Epithelial cell of esophagus (primary cell): ENCODE data around the gene HENMT1.
A peak's percentile ranks its signal among the peaks of the same experiment; 100 is the strongest.

ENCODE experiments used
- DNase-seq: peaks from one replicate; pipeline ENCODE4 v3.0.0; 2010; ENCODE audit warnings: low read depth
- H3K4me3 ChIP-seq: 2 replicates; pipeline ENCODE4 v1.5.1; 2011; ENCODE audit warnings: mild to moderate bottlenecking, low read length, control low read depth
- CTCF ChIP-seq: IDR thresholded peaks from 2 replicates; pipeline ENCODE4 v1.5.1; 2011; ENCODE audit warnings: low read depth, mild to moderate bottlenecking, low read length, control low read depth, inconsistent platforms; ENCODE audit not compliant: insufficient read depth; ENCODE audit errors: missing control alignments

Gene HENMT1

GRCh38 chr1:108699375-108700332 lies 38.8 kb upstream of the HENMT1 start:
- DNase-seq = no peak
- H3K4me3 ChIP-seq = no peak overlapping the region
- no peak for TF ChIP-seq CTCF

GRCh38 chr1:108695535-108695934 lies 34.6 kb upstream of the HENMT1 start:
- no peak overlapping the region for H3K4me3 ChIP-seq
- no peak for DNase-seq
- TF ChIP-seq CTCF = no peak

GRCh38 chr1:108692724-108693655 lies 32.1 kb upstream of the HENMT1 start:
- peak; percentile 73 for DNase-seq
- TF ChIP-seq CTCF = peak; percentile 38
- peak overlapping the region; percentile 96 for H3K4me3 ChIP-seq

- peak within 1 kb of the TSS; percentile 96 for H3K4me3 ChIP-seq
- peak; percentile 94 for DNase-seq
- no peak for TF ChIP-seq CTCF
Observed at GRCh38 chr1:108691942-108692723, 31.2 kb upstream of the HENMT1 start, which contains the start of gene PRPF38B. Gene PRPF38B (plus strand): TSS chr1:108692310. CDS start chr1:108692592, 282 bp downstream.

GRCh38 chr1:108691128-108691941 lies 30.4 kb upstream of the HENMT1 start:
- TF ChIP-seq CTCF = no peak
- H3K4me3 ChIP-seq = peak overlapping the region; percentile 96
- DNase-seq = no peak
